Thymus (tissue), 14 donors: ENCODE measurements around the gene ELAPOR2. TPM values are rescaled to one million over a fixed set of nuclear protein-coding genes. Genes with fewer than 3 reads are reported as not detected.
"Not testable (repeated sequence)": the region's sequence is repeated elsewhere in the genome, so short reads cannot be mapped to it uniquely, and the experiment has no call there.

Source experiments
- DNase-seq, 9 donors: peaks; one replicate each; pipeline ENCODE4 v3.0.0-alpha.2; 2013; ENCODE audit warnings: low spot score in 9 of 9, low read depth in 6 of 9, missing footprints in 1 of 9
- H3K27ac ChIP-seq, 2 donors: one replicate each; pipeline ENCODE4 v1.5.1; 2013; ENCODE audit warnings: control low read depth in 1 of 2, low read depth in 1 of 2, low read length in 1 of 2, mild to moderate bottlenecking in 1 of 2, moderate library complexity in 1 of 2
- H3K27me3 ChIP-seq, 2 donors: one replicate each; pipeline ENCODE4 v1.5.1; 2013; ENCODE audit warnings: low read length in 1 of 2; ENCODE audit not compliant: control insufficient read depth in 2 of 2, insufficient read depth in 1 of 2
- H3K36me3 ChIP-seq, 2 donors: one replicate each; pipeline ENCODE4 v1.5.1; 2013; ENCODE audit warnings: low read length in 1 of 2, mild to moderate bottlenecking in 1 of 2, moderate library complexity in 1 of 2; ENCODE audit not compliant: control insufficient read depth in 2 of 2, insufficient read depth in 2 of 2
- H3K4me1 ChIP-seq, 2 donors: one replicate each; pipeline ENCODE4 v1.5.1; 2013; ENCODE audit warnings: low read length in 2 of 2; ENCODE audit not compliant: control insufficient read depth in 2 of 2, insufficient read depth in 2 of 2
- H3K4me3 ChIP-seq, 2 donors: one replicate each; pipeline ENCODE4 v1.5.1; 2013; ENCODE audit warnings: low read length in 2 of 2, control low read depth in 1 of 2, mild to moderate bottlenecking in 1 of 2
- H3K9me3 ChIP-seq, 2 donors: one replicate each; pipeline ENCODE4 v1.5.1; 2013; ENCODE audit warnings: low read length in 1 of 2, mild to moderate bottlenecking in 1 of 2; ENCODE audit not compliant: control insufficient read depth in 2 of 2, insufficient read depth in 1 of 2
- WGBS: extraction: QIAGEN DNeasy Blood & Tissue Kit; methylation state at CpG from one replicate; pipeline ENCODE4 v1.1.7; 2013; 5-methylcytosine and 5-hydroxymethylcytosine counted together
- long read RNA-seq, 10 donors: transcript quantifications; one replicate each; lab custom pipeline, GENCODE V29; 2026
- polyA plus RNA-seq: library from polyadenylated mRNA; stranded (reverse); fragments of 200-250 nt; gene quantifications from one replicate; pipeline ENCODE4 v1.2.3, GENCODE V29; 2013
- total RNA-seq: library from RNA; stranded (reverse); fragments of 120-200 nt; gene quantifications from one replicate; pipeline ENCODE4 v1.2.4, GENCODE V29; 2013
- donor health status: healthy.

Gene ELAPOR2, protein sequence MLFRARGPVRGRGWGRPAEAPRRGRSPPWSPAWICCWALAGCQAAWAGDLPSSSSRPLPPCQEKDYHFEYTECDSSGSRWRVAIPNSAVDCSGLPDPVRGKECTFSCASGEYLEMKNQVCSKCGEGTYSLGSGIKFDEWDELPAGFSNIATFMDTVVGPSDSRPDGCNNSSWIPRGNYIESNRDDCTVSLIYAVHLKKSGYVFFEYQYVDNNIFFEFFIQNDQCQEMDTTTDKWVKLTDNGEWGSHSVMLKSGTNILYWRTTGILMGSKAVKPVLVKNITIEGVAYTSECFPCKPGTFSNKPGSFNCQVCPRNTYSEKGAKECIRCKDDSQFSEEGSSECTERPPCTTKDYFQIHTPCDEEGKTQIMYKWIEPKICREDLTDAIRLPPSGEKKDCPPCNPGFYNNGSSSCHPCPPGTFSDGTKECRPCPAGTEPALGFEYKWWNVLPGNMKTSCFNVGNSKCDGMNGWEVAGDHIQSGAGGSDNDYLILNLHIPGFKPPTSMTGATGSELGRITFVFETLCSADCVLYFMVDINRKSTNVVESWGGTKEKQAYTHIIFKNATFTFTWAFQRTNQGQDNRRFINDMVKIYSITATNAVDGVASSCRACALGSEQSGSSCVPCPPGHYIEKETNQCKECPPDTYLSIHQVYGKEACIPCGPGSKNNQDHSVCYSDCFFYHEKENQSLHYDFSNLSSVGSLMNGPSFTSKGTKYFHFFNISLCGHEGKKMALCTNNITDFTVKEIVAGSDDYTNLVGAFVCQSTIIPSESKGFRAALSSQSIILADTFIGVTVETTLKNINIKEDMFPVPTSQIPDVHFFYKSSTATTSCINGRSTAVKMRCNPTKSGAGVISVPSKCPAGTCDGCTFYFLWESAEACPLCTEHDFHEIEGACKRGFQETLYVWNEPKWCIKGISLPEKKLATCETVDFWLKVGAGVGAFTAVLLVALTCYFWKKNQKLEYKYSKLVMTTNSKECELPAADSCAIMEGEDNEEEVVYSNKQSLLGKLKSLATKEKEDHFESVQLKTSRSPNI
- total RNA-seq: 5.3 TPM
- 4.5 TPM for polyA plus RNA-seq
- long read RNA-seq, donor 1: 0 reads
- long read RNA-seq, donor 2: 0 reads
- long read RNA-seq, donor 3: 0 reads
- long read RNA-seq, donor 4: 0 reads
- long read RNA-seq, donor 5: 0 reads
- long read RNA-seq, donor 6, full-length matches to known transcripts: 1 of 1 reads
- long read RNA-seq, donor 6, partial matches to known transcripts: 0 of 1 reads
- long read RNA-seq, donor 6, other reads (novel, unspliced or antisense): 0 of 1 reads
- long read RNA-seq, donor 7, partial matches to known transcripts: 0 of 1 reads
- long read RNA-seq, donor 7, other reads (novel, unspliced or antisense): 0 of 1 reads
- long read RNA-seq, donor 8: 0 reads
- long read RNA-seq, donor 9: 0 reads
- long read RNA-seq, donor 10: 0 reads

DNA sequence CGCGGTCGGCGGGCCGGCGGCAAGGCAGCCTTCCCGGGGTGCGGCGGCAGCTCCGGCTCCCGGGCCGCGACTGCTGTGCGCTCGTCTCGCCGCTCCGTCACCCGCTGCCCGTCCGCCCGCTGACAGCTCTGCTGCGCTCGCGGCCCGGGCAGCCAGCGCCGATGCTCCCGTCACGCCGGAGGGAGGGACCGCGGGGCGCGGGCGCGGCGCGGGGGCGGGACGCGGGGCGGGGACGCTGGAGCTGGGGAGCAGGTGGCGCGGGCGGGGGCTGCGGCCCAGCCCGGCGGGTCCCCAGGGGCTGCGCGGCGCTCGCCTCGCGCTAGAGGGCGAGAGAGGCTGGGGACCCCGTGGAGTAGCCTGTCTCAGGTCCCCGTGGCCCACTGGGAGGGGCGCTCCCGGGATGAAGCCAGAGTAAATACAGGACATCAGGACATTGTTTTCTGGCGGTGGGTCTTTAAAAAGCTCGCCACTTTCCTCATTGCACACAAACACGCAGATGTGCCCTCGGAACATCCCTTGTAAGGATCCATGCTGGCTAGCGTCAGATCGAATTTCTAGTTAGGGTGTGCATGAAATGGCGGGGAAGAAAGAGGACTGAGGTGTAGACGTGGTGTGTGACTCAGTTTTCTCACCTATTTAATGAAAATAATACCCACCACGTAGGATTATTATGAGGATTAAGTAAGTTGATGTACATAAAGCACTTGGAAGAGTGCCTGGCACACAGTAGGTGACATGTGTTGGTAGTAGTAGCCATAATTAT is at the start of gene ELAPOR2:
ELAPOR2 (minus strand) TSS at position 130 of the 763 bp plus-strand sequence. CDS start 141 bp downstream, outside the sequence.
- WGBS: 2% methylated on average over 70 of the region's 70 CpGs
- no peaks in the 10 kb centered on the region for H3K36me3 ChIP-seq
- DNase-seq: peak; percentile 13 to 84 (median 64)
- H3K27ac ChIP-seq: no peak within 1 kb of the TSS
- peaks cover 6 to 16% of the 10 kb centered on the region in 2 donors for H3K27me3 ChIP-seq
- peak within 1 kb of the TSS; percentile 38 to 56 for H3K4me3 ChIP-seq
- no peaks in the 10 kb centered on the region for H3K9me3 ChIP-seq
- peaks cover 2 to 11% of the 10 kb centered on the region in 2 donors for H3K4me1 ChIP-seq

DNA sequence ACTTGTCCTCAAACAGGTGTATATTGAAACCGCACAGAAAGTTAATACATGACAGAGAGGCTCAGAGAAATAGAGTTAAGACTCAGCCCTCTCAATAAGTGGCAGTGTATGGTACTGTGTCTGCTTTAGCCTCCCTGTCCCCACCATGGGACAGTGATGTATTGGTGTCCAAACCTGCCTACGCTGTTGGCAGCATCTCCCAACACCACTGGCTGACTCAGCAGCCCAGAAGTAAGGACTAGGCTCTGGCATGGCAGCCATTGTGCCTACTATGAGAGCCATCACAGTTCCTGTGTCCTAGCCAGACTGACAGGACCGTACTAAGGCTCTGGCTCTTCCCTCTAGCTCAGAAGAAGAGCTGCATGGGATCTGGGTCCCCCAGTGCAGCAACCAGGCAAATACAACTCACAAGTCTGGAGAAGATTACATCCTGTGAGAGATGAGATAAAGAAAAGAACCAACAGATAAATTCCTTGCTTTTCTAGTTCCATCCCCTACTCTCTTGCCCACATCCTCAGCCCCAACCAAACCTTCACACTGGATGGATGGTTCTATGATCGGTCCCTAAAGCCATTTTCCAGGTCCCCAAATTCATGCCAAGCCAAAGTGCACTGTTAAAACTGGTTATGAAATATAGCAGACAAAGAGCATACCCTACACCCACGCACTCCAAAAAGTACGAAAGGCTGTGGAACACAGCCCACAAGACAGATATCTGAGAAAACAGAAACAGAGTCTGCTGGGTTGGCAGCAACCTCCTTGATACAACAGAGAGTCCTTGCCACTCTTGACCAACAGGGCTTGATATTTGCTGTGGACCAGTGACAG is 48.7 kb upstream of the ELAPOR2 start:
- no peak for DNase-seq
- WGBS: 89% methylated on average over 6 of the region's 6 CpGs
- Histone ChIP-seq H3K36me3 (no peaks in the 10 kb centered on the region), H3K4me3 (no peak overlapping the region), H3K27ac (no peak overlapping the region), H3K27me3 (no peaks in the 10 kb centered on the region), H3K9me3 (no peaks in the 10 kb centered on the region), H3K4me1 (no peaks in the 10 kb centered on the region)

DNA sequence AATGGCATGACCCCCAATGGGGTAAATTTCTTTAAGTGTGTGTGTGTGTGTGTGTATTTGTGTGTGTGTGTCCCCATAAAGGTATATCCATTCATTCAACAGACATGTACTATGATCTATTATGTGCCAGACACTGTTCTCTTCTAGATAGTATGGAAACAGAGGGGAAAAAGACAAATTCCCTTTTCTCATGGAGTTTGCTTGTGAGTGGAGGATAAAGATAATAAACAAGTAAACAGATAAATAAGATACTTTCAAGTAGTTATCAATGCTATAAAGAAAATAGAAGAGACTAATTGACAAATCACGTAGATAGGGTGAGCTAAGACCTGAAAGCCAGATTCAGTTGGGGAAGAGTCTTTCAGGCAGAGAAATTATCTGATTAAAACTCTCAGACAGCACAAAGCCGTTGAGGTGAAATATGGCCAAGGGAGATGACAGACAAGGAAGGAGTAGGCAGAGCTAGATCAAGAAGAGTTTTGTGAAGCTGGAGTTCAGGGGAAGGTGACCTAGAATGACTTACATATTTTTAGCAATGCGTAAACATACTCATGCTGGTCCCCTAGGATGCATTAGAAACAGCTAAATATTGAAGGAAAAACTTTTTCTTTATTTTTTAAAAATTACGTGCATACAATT is 47.6 kb upstream of the ELAPOR2 start:
- Histone ChIP-seq H3K27ac (no peak overlapping the region), H3K36me3 (no peaks in the 10 kb centered on the region), H3K4me3 (no peak overlapping the region), H3K9me3 (no peaks in the 10 kb centered on the region), H3K27me3 (no peaks in the 10 kb centered on the region), H3K4me1 (no peaks in the 10 kb centered on the region)
- DNase-seq: no peak
- WGBS: 80% methylated on average over 4 of the region's 4 CpGs

DNA sequence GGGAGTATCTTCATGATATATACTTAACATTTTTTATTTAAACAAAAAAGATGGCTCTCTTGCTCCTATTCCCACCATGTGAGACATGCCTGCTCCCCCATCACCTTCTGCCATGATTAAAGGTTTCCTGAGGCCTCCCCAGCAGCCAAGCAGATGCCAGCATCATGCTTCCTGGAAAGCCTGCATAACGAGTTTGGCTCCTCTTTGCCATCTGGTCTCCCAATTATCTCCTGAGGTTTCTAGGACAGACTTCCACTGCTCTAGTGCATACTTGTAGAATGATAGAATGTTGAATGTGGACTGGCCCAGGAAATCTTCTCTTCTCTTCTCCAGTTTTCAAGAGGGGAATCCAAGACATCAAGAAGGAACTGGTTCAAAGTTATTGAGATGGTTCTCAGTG is 45.9 kb upstream of the ELAPOR2 start:
- H3K27ac ChIP-seq: no peak overlapping the region
- H3K36me3 ChIP-seq: no peaks in the 10 kb centered on the region
- H3K27me3 ChIP-seq: no peaks in the 10 kb centered on the region
- no peak overlapping the region for H3K4me3 ChIP-seq
- H3K9me3 ChIP-seq: no peaks in the 10 kb centered on the region
- no peak for DNase-seq
- WGBS: 90% methylated on average over 1 of the region's 1 CpG
- no peaks in the 10 kb centered on the region for H3K4me1 ChIP-seq

DNA sequence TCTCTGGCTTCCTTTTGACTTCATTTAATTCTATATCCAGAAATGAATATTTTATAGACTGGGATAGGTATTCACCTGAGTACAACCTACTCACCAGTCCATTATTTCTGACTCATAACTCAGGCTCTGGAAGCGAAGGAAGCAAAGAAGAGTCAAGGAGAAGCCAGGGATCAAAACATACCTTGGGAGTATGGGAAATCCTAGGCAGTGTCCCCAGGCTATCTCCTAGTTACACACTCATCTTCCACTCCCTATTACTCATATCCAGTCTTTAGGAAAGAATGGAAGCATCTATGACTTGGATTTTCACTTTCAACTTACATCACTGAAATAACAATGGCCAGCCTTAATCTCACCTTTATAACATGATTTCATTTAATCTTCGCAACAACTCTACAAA is 40.9 kb upstream of the ELAPOR2 start:
- no peaks in the 10 kb centered on the region for H3K4me1 ChIP-seq
- no peaks in the 10 kb centered on the region for H3K27me3 ChIP-seq
- no peaks in the 10 kb centered on the region for H3K36me3 ChIP-seq
- H3K27ac ChIP-seq: no peak overlapping the region
- no peak for DNase-seq
- WGBS: 95% methylated on average over 2 of the region's 2 CpGs
- H3K9me3 ChIP-seq: no peaks in the 10 kb centered on the region
- no peak overlapping the region for H3K4me3 ChIP-seq

DNA sequence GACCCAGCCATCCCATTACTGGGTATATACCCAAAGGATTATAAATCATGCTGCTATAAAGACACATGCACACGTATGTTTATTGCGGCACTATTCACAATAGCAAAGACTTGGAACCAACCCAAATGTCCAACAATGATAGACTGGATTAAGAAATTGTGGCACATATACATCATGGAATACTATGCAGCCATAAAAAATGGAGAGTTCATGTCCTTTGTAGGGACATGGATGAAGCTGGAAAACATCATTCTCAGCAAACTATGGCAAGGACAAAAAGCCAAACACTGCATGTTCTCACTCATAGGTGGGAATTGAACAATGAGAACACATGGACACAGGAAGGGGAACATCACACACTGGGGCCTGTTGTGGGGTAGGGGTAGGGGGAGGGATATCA is 37.9 kb upstream of the ELAPOR2 start:
- H3K4me1 ChIP-seq, H3K27me3 ChIP-seq: not testable (repeated sequence)
- no CpG with 5 or more reads among the region's 2 CpGs for WGBS

DNA sequence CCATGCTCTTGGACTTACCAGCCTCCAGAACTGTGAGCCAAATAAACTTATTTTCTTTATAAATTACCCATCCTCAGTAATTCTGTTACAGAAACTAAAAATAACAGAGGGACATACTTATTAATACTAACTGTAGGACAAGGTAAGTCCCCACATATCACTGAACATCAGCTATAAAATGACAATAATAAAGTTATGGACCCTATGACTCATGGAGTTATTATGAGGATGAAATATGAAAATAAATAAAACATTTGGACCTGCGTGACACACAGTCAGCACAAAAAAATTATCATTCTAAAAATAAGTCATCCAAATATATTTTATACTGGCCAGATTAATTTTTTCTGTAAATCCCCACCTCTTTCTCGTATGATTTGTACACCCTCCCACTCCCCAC is 34.9 kb upstream of the ELAPOR2 start:
- Histone ChIP-seq H3K4me3 (no peak overlapping the region), H3K27me3 (no peaks in the 10 kb centered on the region), H3K27ac (no peak overlapping the region), H3K4me1 (no peaks in the 10 kb centered on the region), H3K9me3 (no peaks in the 10 kb centered on the region), H3K36me3 (no peaks in the 10 kb centered on the region)
- WGBS: 96% methylated on average over 2 of the region's 2 CpGs
- no peak for DNase-seq

More for the DNA sequence above, 37.9 kb upstream of the ELAPOR2 start:
- not testable (repeated sequence) for H3K9me3 ChIP-seq, DNase-seq, H3K36me3 ChIP-seq, H3K4me3 ChIP-seq, H3K27ac ChIP-seq
